GM23248 (cell line): ENCODE measurements around the gene NDFIP2.

ENCODE experiments used
- EZH2 ChIP-seq: fragments of 200-600 bp; sonication (generic); IDR thresholded peaks from 2 replicates; pipeline ENCODE4 v1.6.1; 2018; ENCODE audit warnings: antibody characterized with exemption, mild to moderate bottlenecking; ENCODE audit not compliant: insufficient read depth, poor library complexity, severe bottlenecking
- EZH2phosphoT487 ChIP-seq: fragments of 200-600 bp; sonication (generic); IDR thresholded peaks from 2 replicates; pipeline ENCODE4 v1.6.1; 2018; ENCODE audit warnings: antibody characterized with exemption, moderate library complexity, mild to moderate bottlenecking, low read depth; ENCODE audit not compliant: insufficient read depth

DNA sequence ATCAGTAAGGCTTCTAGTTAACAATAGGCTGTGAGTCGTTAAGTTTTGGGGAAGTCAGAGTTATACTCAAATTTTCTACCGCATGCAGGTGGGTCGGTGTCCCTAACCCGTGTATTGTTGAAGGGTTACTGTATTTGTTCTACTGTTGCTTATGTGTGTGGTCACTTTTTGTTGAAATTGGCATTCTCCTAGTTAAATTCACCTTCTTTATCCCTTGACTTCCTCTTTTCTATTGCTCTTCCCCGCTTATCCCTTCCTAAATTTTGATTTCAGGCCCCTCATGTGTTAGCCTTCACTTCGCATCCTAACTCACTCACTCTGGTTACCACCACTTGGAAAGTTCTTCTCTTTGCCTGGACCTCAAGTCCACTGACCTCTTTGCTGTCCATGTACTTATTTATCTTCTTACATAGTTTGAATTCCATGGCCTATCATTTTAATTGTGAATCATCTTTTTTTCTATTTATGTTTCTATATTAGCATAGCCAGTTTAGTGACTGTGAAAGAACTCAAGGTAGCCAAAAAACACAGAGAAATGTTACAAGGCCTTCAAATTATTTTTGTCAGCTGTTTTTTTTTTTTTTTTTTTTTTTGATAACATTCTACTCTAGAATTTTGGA, 52.9 kb downstream of the NDFIP2 start:
- no peak for TF ChIP-seq EZH2
- TF ChIP-seq EZH2phosphoT487 = no peak
